Gastrocnemius medialis (tissue), 4 donors: ENCODE results near the gene FEZF2. TPM values are rescaled to one million over a fixed set of nuclear protein-coding genes. Genes with fewer than 3 reads are reported as not detected.

Source experiments
- ATAC-seq, 2 donors: fragments of 150-250 bp; one replicate each; pipeline ENCODE4 v1.9.1; 2016
- DNase-seq, 2 donors: peaks; one replicate each; pipeline ENCODE4 v3.0.0-alpha.2; 2019
- H3K27ac ChIP-seq, 4 donors: fragments of 200-600 bp; sonication (generic); 1 replicate in 1 of 4; 2 replicates in 3 of 4; pipeline ENCODE4 v1.5.1; 2016 to 2018; ENCODE audit warnings: mild to moderate bottlenecking in 2 of 4, moderate library complexity in 1 of 4
- H3K27me3 ChIP-seq, 3 donors: fragments of 200-600 bp; sonication (generic) in 2 of 3; 1 replicate in 1 of 3; 2 replicates in 2 of 3; pipeline versions ENCODE4 v1.5.1 to v1.6.0; 2016 to 2019; ENCODE audit warnings: mild to moderate bottlenecking in 1 of 3, moderate library complexity in 1 of 3
- H3K36me3 ChIP-seq, 2 donors: fragments of 200-600 bp; sonication (generic) in 1 of 2; one replicate each; pipeline ENCODE4 v1.5.1; 2017 to 2018
- H3K4me1 ChIP-seq, 2 donors: fragments of 200-600 bp; sonication (generic) in 1 of 2; one replicate each; pipeline ENCODE4 v1.5.1; 2016 to 2017; ENCODE audit warnings: mild to moderate bottlenecking in 2 of 2
- H3K4me3 ChIP-seq, 4 donors: fragments of 200-600 bp; sonication (generic) in 3 of 4; 1 replicate in 1 of 4; 2 replicates in 3 of 4; pipeline ENCODE4 v1.5.1; 2016 to 2019; ENCODE audit warnings: mild to moderate bottlenecking in 2 of 4
- H3K9me3 ChIP-seq, 3 donors: fragments of 200-600 bp; sonication (generic) in 2 of 3; 1 replicate in 1 of 3; 2 replicates in 2 of 3; pipeline ENCODE4 v1.5.1; 2016 to 2019
- POLR2A ChIP-seq, 2 donors: fragments of 450-650 bp; IDR thresholded peaks; one replicate each; pipeline ENCODE4 v1.6.1; 2017; ENCODE audit warnings: antibody characterized with exemption in 2 of 2, mild to moderate bottlenecking in 2 of 2, moderate library complexity in 2 of 2
- in situ Hi-C, 4 donors: fragments of 200-750 bp; cut with MboI; loops; one replicate each; pipeline versions ENCODE4 v1.15.0 to v1.8.0; 2017; ENCODE audit warnings: low sequenced_read_pairs in 4 of 4
- intact Hi-C: fragments of 100-400 bp; cut with DNase I; formaldehyde crosslinking; loops from one replicate; pipeline ENCODE4 v1.15.1; 2023; ENCODE audit warnings: low total_unique reads
- total RNA-seq, 4 donors: library from RNA; depleted of rRNA; stranded (reverse); fragments of >200 nt; gene quantifications; one replicate each; pipeline versions ENCODE4 v1.1.0 to v1.2.3, GENCODE V29; 2016
- TF ChIP-seq, protein P1 (sequence below), 5 experiments: fragments of 450-650 bp in 3 of 5; fragments of 200-600 bp in 2 of 5; sonication (generic) in 2 of 5; IDR thresholded peaks in 4 of 5; conservative IDR thresholded peaks in 1 of 5; 1 replicate in 4 of 5; 2 replicates in 1 of 5; pipeline ENCODE4 v1.5.1; 2016 to 2019; ENCODE audit warnings: antibody characterized with exemption in 5 of 5, mild to moderate bottlenecking in 3 of 5, moderate library complexity in 3 of 5

FEZF2 gene
- not detected for total RNA-seq

DNA sequence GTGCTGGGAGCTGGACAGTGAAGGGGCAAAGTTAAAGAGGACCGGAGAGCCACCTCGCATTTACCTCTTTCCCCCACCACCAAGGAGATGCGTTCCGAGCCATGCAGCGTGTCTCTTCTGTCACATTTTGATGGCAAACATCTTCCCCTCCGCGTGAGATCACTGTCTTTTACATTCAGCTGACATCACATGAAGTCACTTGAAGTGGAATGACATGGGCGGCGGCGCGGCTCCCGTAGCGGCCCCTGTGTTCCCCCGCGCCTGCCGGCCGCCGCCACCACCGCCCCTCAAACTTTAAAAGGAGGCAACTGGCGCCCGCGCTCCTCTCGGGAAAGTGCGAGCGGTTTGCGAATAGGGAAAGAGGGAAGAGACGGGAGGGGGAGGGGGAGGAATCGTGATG is at the start of gene FEZF2:
TSS of gene FEZF2 (minus strand) at position 336 of the 400 bp plus-strand sequence. CDS start 682 bp downstream, outside the sequence.
- intact Hi-C loops (no loop called here), in situ Hi-C loops (no loop called here)
- peaks cover 93 to 98% (median 98%) of the 10 kb centered on the region in 3 donors for H3K27me3 ChIP-seq
- no peaks in the 10 kb centered on the region for H3K36me3 ChIP-seq
- ATAC-seq (no peak), DNase-seq (no peak)
- H3K4me3 ChIP-seq, result peak within 1 kb of the TSS; percentile 35 to 61 (median 44)
- H3K27ac ChIP-seq, result no peak within 1 kb of the TSS
- H3K4me1 ChIP-seq, result peaks cover 26 to 36% of the 10 kb centered on the region in 2 donors
- no peaks in the 10 kb centered on the region for H3K9me3 ChIP-seq
- no peak for TF ChIP-seq POLR2A (IDR thresholded peaks at IDR 0.05)
- TF ChIP-seq, protein P1, sequence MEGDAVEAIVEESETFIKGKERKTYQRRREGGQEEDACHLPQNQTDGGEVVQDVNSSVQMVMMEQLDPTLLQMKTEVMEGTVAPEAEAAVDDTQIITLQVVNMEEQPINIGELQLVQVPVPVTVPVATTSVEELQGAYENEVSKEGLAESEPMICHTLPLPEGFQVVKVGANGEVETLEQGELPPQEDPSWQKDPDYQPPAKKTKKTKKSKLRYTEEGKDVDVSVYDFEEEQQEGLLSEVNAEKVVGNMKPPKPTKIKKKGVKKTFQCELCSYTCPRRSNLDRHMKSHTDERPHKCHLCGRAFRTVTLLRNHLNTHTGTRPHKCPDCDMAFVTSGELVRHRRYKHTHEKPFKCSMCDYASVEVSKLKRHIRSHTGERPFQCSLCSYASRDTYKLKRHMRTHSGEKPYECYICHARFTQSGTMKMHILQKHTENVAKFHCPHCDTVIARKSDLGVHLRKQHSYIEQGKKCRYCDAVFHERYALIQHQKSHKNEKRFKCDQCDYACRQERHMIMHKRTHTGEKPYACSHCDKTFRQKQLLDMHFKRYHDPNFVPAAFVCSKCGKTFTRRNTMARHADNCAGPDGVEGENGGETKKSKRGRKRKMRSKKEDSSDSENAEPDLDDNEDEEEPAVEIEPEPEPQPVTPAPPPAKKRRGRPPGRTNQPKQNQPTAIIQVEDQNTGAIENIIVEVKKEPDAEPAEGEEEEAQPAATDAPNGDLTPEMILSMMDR (IDR thresholded peaks at IDR 0.05 in 4 of 5, conservative IDR thresholded peaks at IDR 0.05 in 1 of 5), result no peak

DNA sequence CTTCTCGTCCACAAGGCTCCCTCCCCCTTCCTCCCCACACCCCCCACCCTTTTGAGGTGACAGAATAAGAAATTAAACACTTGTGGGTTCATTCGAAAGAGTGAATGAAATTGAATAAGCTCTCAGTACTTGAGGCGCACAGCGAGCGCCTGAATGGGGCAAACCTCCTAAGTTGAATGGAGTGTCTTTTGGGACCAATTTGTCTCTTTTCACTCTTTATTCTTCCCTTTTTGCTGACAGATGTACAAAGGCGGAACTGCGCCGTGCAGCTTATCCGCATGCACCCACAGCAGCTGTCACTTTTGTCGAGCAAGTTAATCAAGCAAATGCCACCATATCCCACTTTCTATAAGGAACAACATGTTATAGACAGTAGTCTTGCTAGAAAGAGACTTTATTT is 47.9 kb upstream of the FEZF2 start:
- Histone ChIP-seq H3K36me3 (no peaks in the 10 kb centered on the region), H3K9me3 (no peaks in the 10 kb centered on the region), H3K4me1 (no peaks in the 10 kb centered on the region), H3K27me3 (peaks cover 0 to 4% (median 0%) of the 10 kb centered on the region in 3 donors), H3K4me3 (no peak overlapping the region), H3K27ac (no peak overlapping the region)
- DNase-seq, result no peak
- no peak for TF ChIP-seq POLR2A (IDR thresholded peaks at IDR 0.05)
- TF ChIP-seq, protein P1 (IDR thresholded peaks at IDR 0.05 in 4 of 5, conservative IDR thresholded peaks at IDR 0.05 in 1 of 5), result no peak
- no peak for ATAC-seq
- intact Hi-C loops (no loop called here), in situ Hi-C loops (no loop called here)

DNA sequence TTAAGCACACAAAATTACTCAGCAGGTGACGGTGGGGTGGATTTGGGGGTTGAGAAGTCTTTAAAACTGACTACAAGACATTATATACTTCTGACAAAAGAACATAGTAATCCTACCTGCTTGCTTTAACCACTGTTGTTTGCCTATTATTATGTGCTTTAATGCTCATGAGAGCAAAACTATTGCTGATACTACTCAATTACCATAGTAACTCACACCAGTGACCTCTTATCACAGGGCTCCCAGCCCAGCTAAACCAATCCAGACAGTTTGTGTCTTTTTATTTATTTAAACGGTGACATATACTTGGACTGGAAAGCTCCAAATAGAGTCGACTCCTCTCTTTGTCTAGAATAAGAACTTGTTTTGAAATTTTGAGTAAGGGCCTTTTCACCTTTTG is 42.8 kb upstream of the FEZF2 start:
- no peaks in the 10 kb centered on the region for H3K4me1 ChIP-seq
- H3K36me3 ChIP-seq, result no peaks in the 10 kb centered on the region
- TF ChIP-seq POLR2A (IDR thresholded peaks at IDR 0.05), result no peak
- TF ChIP-seq, protein P1 (IDR thresholded peaks at IDR 0.05 in 4 of 5, conservative IDR thresholded peaks at IDR 0.05 in 1 of 5), result no peak
- intact Hi-C loops, result no loop called here
- H3K4me3 ChIP-seq, result no peak overlapping the region
- in situ Hi-C loops, result no loop called here
- H3K27ac ChIP-seq, result no peak overlapping the region
- DNase-seq (no peak), ATAC-seq (no peak)
- no peaks in the 10 kb centered on the region for H3K27me3 ChIP-seq
- no peaks in the 10 kb centered on the region for H3K9me3 ChIP-seq

DNA sequence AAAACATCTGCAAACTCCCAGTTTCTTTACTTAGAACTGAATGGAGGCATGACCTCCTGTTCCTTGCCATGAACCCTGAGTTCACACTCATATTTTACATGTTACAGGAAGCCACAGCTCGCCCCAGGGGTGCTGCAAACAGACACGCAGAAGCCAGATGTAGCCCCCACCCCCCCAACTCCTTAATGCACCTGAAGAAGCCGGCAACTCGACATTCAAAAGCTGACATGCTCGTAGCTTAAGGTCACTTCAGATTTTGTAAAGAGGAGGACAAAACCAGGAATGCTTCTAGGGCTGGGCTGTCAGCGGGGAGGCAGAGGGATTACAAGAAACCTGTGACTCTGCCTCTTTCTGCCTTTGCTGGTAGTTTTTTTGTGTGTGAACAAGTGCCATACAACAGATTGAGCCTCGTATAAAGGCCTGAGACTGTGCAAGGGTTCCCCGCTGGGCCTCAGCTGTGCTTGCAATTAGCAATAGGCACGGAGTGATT is 42.0 kb upstream of the FEZF2 start:
- Histone ChIP-seq H3K9me3 (no peaks in the 10 kb centered on the region), H3K4me3 (no peak overlapping the region), H3K27me3 (no peaks in the 10 kb centered on the region), H3K4me1 (no peaks in the 10 kb centered on the region), H3K27ac (no peak overlapping the region), H3K36me3 (no peaks in the 10 kb centered on the region)
- ATAC-seq, result no peak
- in situ Hi-C loops (no loop called here), intact Hi-C loops (no loop called here)
- TF ChIP-seq, protein P1 (IDR thresholded peaks at IDR 0.05 in 4 of 5, conservative IDR thresholded peaks at IDR 0.05 in 1 of 5), result no peak
- TF ChIP-seq POLR2A (IDR thresholded peaks at IDR 0.05), result no peak
- no peak for DNase-seq

DNA sequence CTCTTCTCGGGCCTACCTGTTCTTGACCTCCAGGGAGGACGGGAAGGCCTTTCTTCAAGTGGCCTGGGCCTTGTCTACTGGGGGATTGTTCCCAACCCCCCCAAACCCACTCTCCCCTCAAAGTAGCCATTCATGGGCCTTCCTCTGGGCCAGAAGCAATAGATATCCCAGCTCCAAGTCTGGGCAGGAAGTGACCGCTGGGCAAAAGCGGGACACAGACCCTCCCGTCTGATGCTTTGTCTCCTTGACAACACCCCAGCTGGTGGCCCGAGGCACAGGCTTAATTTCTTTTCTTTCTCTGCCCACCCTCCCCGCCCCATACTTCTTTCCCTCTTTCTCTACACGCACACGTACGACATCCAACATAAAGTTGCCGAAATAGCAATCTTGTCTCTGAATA is 41.4 kb upstream of the FEZF2 start:
- TF ChIP-seq POLR2A (IDR thresholded peaks at IDR 0.05), result no peak
- TF ChIP-seq, protein P1 (IDR thresholded peaks at IDR 0.05 in 4 of 5, conservative IDR thresholded peaks at IDR 0.05 in 1 of 5), result no peak
- H3K9me3 ChIP-seq, result no peaks in the 10 kb centered on the region
- ATAC-seq, result no peak
- H3K4me1 ChIP-seq, result no peaks in the 10 kb centered on the region
- H3K27ac ChIP-seq, result no peak overlapping the region
- intact Hi-C loops, result no loop called here
- no peaks in the 10 kb centered on the region for H3K36me3 ChIP-seq
- no peak for DNase-seq
- no peak overlapping the region for H3K4me3 ChIP-seq
- in situ Hi-C loops, result no loop called here
- no peaks in the 10 kb centered on the region for H3K27me3 ChIP-seq
